Stimulated activated CD4-positive, alpha-beta T cell treated with anti-CD3 and anti-CD28 coated beads, Interleukin-12 subunit alpha, Interleukin-12 subunit beta, amount 100 ng/mL, for 48 hours (primary cell): ENCODE measurements around the gene FAM83E.

ENCODE experiments used
- DNase-seq, 3 donors: peaks; one replicate each; pipeline ENCODE4 v3.0.0-alpha.2; 2020; ENCODE audit warnings: low read depth in 2 of 3, low spot score in 1 of 3

FAM83E gene

DNA sequence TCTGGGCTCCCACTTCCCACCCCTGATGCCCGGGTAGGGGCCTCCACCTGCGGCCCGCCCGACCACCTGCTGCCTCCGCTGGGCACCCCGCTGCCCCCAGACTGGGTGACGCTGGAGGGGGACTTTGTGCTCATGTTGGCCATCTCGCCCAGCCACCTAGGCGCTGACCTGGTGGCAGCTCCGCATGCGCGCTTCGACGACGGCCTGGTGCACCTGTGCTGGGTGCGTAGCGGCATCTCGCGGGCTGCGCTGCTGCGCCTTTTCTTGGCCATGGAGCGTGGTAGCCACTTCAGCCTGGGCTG lies 14.4 kb upstream of the FAM83E start:
- no peak for DNase-seq

DNA sequence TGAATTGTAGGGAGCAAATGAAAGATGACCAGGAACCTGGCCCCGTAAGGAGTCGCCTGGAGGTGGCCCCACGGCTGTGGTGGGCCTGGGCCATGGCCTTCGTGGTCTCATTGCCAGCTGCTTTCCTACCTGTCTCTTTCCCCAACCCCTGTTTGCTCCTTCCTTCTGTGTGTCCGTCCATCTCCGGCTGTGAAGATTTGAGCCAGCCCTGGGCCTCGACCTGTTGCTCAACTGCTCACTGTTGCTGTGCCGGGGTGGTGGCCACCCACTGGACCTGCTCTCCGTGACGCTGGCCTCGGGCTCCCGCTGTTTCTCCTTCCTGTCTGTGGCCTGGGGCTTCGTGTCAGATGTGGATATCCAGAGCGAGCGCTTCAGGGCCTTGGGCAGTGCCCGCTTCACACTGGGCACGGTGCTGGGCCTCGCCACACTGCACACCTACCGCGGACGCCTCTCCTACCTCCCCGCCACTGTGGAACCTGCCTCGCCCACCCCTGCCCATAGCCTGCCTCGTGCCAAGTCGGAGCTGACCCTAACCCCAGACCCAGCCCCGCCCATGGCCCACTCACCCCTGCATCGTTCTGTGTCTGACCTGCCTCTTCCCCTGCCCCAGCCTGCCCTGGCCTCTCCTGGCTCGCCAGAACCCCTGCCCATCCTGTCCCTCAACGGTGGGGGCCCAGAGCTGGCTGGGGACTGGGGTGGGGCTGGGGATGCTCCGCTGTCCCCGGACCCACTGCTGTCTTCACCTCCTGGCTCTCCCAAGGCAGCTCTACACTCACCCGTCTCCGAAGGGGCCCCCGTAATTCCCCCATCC lies 13.8 kb upstream of the FAM83E start:
- no peak for DNase-seq

DNA sequence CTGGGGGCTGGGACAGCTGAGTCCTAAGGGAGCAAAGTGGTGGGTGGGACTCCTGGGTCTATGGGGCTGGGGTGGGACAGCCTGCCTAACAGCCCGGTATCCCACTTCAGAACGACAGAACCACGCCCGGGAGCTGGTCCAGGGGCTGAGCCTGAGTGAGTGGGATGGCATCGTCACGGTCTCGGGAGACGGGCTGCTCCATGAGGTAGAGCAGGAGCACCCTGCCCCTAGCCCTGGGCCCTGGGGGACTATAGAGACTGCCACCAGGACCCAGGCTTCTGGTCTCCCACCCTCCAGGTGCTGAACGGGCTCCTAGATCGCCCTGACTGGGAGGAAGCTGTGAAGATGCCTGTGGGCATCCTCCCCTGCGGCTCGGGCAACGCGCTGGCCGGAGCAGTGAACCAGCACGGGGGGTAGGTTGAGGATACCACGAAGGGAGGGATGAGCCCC lies 13.0 kb upstream of the FAM83E start:
- DNase-seq, result no peak

DNA sequence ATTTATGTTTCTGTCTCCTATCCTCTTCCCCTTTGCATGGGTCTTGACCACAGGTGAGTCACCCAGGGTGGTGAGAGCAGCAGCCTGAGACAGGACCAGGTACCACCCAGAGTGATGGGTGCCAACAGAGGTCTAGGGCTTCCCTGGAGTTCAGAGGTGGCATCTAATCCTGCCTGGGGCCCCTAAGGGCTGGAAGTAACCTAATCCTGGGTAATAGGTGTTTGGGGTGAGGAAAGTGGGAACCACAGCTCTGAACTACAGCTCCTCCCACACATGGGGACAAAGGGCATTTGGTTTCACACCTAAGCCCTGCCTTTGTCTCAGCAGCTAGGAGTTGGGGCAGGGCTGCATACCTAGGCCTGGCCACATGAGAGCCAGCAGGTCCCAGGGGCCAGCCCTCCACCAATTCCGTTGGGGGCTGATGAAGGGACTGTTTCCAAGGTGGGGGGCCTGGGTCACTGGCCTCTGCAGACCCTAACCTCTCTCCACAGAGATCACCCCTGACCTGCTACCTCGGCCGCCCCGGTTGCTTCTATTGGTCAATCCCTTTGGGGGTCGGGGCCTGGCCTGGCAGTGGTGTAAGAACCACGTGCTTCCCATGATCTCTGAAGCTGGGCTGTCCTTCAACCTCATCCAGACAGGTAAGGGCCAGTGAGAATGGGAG lies 12.5 kb upstream of the FAM83E start:
- no peak for DNase-seq

DNA sequence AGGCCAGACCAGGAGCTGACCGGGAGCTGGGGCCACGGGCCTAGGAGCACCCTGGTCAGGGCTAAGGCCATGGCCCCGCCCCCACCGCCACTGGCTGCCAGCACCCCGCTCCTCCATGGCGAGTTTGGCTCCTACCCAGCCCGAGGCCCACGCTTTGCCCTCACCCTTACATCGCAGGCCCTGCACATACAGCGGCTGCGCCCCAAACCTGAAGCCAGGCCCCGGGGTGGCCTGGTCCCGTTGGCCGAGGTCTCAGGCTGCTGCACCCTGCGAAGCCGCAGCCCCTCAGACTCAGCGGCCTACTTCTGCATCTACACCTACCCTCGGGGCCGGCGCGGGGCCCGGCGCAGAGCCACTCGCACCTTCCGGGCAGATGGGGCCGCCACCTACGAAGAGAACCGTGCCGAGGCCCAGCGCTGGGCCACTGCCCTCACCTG lies 11.0 kb upstream of the FAM83E start:
- DNase-seq, result no peak

DNA sequence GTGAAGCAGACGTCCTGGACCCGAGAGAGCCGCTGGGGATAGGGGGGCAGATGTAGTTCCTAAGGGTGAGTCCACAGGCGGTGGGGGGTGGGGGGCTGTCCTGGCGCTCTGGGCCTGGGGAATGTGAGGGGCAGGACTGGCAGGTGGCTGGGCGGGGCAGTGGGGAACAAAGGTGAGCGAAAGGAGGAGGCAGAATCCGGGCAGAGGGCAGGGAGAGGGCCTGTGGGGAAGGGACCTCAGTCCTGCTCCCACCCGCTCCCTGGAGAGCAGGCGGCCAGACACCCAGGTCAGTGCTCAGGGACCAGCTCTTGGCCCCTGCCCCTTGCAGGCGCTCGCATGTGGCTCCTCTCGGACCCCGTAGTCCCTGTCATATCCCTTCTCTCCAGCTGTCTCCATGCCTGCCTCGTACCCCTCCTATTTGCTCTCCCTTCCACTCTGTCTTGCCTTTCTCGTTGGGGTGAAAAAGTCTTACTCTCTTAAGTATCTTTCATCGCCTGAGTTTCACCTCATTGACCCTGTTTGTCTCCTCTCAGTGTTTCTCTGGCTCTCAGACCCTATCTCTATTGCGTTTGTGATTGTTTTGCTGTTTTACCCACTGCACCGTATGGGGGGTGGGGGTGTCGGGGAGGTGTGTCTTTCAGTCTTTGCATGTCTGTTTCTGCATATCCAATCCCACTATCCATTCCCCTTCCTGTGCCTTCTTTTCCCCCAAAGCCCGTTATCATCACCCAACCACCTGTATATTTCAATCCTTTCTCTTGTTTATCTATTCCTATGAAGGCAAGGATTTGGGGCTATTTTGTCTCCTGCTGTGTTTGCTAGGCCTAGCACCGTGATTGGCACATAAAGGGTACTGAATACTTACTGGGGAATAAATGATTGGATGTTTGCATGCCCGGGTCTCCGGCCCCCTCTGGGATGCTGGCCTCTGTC lies 10.2 kb upstream of the FAM83E start:
- no peak for DNase-seq

DNA sequence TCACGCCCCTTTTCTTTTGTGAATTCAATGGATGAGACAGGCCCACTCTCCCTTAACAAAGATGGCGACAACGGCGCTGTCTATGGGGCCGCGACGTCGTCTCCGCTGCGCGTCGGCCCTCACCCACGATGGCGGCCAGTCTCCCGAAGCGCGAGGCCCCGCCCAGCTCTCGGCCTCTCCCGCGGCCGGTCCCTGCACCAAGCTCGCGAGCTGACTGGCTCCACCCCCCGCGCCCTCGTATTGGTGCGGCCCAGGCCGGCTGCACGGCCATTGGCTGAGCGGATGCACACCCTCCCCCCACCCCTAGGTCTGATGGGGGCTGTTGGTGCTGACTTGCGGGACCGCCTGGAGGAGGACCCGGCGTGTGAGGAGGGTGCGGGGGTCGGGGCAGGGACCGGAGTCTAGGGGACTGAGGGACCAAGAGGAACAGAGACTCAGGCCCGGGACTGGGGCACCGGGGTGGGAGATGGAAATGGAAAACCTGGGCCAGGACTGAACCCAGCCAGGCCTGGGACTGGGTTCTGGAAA lies 9.3 kb upstream of the FAM83E start:
- DNase-seq, result peak; percentile 94 to 99 (median 95)

DNA sequence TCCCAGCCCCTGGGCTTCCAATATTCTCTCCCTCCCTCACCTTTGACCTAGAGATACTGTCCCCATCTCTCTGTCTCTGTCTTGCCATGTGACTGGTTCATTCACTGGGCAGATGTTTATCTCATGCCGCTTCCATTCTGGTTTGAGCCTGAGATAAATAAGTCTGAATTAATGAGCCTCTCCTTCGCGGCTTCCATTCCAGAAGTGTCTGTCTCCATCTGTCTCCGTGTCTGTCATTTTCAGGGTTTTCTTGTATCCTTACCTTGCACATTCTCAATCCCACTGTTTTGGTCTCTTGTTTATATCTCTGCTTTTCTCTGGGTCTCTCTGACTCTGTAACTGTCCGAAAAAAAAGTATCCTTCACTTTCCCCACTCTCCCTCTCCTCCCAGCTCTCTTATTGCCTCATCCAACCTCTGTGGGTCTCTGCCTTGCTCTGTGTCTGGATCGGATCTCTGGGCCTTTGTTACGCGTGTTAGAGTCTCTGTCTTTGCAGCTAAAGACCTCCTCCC lies 8.7 kb upstream of the FAM83E start:
- DNase-seq, result no peak

DNA sequence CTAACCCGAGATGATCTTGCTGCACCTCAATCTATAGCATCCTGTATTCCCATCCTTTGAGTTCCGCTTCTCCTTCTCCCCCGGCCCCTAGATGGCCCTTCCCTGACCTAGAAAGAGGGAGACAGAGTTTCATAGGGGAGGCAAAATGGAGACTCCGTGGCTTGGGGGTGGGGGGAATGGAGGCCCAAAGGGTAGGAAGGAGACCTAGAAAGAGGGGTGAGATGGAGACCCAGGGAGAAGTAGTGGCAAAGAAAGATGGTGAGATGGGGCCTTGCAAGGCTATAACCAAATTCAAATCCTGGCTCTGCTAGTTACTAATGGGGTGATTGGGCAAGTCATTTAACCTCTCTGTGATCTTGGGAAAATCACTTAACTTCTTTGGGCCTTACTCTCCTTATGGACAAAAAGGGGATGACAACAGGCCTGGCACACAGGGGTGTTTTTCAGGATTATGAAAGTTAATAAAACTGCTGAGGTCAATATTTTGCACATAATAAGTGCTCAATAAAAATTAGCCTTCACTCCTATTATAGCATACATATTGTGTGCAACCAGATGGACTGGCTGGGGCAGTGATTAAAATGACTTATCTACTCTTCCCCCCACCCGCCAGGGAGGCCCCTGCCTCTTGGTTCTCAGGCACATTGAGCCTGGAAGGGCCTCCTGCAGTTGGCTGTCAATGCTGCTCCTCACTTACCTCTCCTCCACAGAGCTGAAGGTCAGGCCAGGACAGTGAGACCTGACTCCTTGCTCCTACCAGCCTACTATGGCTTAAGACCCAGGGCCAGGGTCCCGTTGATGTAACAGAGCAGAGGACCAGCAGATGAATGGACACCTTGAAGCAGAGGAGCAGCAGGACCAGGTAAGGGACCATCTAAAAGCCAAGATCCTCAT lies 5.1 kb upstream of the FAM83E start:
- DNase-seq, result no peak

DNA sequence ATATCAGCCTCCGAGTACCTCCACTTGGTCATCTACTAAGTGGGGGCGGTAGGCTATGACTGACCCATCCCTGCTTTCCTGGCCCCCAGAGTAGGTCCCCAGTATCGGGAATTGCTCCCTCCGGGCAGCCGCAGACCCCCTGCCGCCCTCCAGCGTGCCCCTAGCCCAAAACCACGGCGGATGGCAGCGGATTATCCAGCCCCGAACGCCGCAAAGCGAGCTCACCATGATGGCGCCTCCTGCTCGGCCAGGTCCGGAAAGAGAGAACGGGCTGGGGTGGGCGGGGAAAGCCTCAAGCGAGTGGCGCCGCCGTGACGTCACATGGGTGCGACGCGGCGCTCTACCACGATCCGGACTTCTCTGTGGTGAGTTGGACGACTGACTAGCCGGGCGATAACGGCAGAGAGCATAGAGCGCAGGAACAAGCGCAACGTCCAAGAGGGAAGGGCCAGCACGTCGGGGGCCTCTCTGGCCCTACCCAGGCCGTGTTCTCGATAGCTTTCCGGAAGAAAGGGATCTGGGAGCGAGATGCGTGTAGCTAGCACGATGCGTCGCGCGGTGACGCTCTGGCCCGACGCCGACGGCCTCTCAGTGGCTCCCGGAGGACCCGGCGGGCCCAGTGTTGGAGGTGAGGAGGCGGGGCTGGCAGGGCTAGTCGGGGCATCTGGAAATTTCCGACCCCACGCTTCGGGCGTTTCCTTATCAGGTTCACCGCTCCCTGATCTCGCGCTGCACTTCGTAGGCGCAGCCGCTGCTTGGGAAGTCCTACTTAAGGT lies 4.2 kb upstream of the FAM83E start, which contains the start of the genes RPL18 and SPHK2:
Gene RPL18, minus strand, starts transcription at position 263 of the 776 bp plus-strand sequence. Its CDS starts 35 bp downstream, at position 228.
Gene SPHK2, plus strand, starts transcription at position 591 of the 776 bp plus-strand sequence. CDS start 1,009 bp downstream, outside the sequence.
- DNase-seq, result peak; percentile 89 to 94 (median 92)

DNA sequence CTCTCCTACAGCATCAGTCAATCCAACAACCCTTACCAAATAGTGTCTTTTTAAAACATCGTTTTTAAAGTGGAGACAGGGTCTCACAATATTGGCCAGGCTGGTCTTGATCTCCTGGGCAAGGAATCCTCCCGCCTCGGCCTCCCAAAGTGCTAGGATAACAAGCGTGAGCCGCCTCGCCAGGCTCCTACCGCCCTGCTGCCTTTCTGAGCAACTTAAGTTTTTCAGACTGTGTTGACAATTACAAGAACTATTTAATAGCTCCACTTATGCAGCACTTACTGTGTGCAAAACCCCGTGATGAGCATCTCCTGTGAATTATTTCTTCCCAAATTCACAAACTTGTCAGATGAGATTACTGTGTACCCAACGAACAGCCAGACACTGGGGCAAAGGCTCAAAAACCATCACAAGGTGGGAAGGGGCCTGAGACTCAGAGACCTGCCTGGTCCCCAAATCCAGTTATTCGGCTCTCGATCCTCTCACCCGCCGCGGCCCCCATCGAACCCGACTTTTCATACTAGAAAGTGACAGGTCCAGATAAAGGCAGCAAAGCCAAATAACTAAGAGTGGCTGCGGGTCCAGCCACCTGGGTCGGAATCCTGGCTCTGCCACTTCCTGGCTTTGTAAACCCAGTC lies 3.5 kb upstream of the FAM83E start:
- DNase-seq, result no peak

DNA sequence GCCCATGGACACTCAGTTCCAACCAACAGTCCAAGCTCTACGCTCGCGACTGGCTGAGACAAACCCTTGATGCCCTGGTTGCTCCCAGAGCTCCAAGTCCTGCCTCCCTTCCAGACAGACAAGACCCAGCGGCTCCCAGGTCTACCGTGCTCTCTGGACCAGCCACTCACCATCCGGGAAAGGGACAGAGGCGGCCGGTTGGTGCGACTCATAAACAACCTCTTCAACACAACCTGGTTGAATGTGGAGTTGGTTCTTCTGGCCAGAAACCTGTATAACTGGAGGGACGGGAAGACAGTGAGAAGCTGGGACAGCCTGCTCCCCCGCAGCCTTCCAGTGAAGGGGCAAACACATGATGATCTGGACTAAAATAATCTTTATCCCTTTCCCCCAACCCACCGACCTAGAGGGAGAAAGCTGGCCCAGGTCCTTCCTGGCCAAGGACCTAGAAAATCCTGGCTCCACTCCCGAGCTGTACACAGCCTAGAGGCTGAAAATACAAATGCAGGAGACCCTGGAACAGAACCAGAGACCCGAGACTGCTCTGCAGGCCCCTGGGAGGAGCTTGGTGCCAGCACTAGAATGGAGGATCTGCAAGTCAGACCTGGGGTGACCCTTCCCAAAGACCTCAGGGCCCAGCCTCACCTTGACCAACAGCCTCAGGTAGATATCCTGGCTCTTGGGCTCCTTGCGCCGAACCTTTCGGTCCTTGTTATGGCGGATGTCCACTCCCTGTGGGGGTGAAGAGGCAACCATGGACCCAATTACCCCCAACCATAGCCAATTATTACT lies 2.5 kb upstream of the FAM83E start:
- no peak for DNase-seq

DNA sequence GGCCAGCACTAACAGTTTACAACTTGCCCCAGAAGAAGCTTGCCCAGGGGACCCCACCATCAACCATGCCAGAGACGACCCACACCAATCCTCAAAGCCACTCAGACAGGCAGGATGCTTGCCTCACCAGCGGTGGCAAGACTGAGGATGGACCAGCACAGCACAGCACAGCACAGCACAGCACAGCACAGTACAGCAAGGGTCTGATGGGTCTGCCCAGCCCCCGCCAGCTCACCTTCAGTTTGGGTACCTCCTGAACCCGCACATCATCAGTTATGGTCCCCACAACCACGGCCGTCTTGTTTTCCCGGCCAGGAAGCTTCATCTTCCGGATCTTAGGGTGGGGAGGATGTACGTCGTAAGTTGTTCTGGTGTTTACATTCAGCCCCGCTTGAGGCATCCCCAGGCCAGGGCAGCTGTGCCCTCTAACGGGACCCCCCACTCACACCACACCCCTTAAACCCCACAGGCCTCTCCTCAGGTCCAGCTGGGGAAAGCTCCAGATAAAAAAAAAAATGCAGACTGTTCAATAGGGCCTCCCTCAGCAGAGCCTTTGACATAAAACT lies 1.7 kb upstream of the FAM83E start:
- DNase-seq, result no peak

DNA sequence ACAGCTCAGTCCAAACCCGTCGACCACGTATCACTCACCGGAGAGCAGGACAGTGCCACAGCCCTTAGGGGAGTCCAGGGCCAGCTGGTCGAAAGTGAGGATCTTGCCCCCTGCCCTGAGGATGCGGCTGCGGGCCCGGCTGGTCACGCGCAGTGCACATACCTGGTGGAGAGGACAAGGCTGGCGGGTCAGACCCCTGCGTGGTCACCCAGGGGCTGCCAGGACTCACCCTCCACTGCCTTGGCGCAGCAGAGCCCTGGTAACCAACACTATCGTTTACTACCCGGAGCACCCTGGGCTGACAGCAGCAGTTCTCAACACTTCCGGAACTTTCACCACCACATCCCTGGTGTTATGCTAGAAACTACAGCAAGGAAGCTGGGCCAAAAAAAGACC lies 1.2 kb upstream of the FAM83E start:
- no peak for DNase-seq

DNA sequence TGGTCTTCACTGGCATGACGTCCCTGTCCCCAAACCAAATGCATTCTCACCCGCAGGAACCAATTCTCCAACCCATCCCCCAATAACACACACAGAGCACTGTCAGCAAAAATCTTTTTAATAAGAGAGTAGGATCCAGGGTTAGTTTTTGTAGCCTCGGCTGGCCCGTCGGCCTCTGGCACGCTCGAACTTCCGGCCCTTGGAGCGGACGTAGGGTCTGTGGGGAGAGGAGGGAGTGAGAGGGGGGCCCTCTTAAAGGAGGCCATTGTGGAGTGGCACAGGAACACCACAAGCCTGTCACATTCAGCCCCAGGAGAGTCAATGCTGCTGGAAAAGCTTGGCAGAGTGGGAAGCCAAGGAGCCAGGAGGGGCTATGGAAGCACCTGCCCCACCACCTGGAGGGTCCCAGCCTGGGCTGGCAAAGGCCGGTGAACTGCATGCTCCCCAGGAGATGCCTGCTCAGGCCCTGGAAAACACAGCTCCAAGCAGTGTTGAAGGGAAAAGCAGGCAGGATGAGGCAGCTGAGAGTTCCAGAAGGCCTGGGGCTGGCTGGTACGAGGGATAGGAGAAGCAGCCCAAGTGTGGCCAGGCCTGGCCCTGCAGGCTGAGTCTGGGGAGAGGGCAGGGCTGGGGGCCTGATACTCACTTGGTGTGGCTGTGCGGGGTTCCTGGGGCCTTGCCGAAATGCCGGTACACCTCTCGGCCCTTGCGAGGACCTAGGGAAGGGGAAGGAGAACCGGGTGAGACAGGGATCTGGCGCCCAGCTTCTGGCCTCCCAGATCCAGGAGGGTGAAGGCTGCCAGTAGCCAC lies 560 bp upstream of the FAM83E start:
- DNase-seq, result no peak

DNA sequence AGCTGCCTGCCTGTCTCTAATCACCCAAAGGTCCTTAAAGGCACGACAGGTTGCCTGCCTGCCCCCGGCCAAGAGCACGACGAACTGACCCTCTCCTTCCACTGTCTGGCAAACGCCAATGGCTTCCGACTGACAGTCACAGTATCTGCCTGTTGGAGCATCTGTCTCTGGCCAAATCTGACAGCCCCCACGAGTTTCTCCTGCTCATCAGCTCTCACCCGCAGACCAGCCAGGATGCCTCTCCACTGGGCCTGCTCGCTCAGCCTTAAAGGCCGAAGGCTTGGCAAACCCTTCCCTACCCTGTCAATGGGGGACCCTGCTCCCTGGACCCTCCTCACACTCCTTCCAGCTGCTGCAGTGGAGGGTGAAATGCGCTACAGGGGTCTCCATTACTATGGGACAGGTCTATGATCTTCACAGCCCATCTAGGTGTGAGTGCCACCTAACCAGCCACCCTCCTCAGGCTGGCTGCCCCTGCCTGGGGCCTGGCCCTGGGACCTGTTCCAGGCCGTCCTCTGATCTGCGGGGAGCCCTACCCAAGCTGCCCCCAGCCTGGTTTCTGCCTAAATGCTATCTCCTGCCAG lies 932 bp downstream of the FAM83E start:
- DNase-seq, result no peak
